Activated naive CD8-positive, alpha-beta T cell treated with anti-CD3 and anti-CD28 coated beads, Interleukin-2, amount 50 U/mL, for 16 hours (primary cell): ENCODE data around the gene CPSF4L.

Experiments
- DNase-seq: peaks from one replicate; pipeline ENCODE4 v3.0.0-alpha.2; 2020; ENCODE audit warnings: low read depth, low spot score

Gene CPSF4L

DNA sequence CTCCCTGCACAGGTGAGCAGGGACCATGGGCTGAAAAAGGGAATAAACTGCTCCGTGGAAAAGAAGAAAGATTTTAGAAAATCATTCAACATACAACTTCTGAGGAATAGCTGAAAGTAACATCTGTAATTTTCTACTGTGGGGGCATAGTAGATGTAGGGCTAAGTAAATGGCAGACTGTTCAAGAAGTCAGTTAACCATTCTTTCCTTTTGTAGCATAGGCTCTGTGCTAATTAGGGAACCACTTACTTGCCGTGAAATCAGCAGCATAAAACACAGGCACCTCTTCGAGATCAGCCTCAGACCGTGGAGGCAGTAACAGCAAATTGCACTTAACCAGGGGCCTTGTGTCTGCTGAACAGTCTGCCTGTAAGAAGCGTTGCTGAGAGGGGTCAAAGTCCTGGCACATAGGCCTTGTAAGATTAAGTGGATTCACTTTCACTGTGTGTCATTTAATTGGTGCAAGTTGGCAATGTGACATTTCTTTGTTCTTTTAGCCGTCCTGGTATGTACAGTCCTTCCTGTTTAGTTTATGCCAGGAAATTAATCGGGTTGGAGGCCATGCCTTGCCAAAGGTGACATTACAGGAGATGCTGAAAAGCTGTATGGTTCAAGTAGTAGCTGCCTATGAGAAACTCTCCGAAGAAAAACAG, 58.4 kb downstream of the CPSF4L start:
- DNase-seq: no peak

DNA sequence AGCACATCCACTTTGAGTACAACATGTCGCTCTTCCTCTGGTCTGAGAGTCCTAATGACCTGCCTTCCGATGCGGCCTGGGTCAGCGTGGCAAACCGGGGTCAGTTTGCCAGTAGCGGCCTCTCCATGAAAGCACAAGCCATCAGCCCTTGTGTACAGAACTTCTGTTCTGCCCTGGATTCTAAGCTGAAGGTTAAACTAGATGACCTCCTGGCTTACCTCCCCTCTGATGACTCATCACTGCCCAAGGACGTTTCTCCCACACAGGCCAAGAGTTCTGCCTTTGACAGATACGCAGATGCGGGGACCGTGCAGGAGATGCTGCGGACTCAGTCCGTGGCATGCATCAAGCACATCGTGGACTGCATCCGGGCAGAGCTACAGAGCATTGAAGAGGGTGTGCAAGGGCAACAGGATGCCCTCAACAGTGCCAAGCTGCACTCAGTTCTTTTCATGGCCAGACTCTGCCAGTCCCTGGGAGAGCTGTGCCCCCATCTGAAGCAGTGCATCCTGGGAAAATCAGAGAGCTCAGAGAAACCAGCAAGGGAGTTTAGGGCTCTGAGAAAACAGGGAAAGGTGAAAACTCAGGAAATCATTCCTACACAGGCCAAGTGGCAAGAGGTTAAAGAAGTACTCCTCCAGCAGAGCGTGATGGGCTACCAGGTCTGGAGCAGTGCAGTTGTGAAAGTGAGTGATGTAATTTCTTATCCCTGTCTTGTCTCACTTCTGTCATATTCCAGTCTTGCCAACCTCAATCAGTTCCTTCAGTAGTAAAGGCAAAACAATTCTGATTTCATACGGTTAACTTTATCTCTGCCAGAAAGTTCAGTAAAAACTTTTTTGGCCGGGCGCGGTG, 60.2 kb downstream of the CPSF4L start:
- DNase-seq: no peak

DNA sequence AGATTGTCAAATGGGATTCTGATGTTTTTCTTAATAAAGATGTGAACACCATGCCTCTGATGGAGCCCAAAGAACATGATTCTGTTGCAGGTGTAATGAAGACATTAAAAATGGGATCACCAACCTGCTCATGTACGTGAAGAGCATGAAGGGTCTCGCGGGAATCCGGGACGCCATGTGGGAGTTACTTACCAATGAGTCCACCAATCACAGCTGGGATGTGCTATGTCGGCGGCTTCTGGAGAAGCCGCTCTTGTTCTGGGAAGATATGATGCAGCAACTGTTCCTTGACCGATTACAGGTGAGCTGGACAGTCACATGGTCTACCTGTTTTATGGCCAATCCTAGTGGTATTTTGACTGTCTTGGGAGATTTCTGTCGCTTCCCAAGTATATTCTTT, 61.2 kb downstream of the CPSF4L start:
- DNase-seq: no peak

DNA sequence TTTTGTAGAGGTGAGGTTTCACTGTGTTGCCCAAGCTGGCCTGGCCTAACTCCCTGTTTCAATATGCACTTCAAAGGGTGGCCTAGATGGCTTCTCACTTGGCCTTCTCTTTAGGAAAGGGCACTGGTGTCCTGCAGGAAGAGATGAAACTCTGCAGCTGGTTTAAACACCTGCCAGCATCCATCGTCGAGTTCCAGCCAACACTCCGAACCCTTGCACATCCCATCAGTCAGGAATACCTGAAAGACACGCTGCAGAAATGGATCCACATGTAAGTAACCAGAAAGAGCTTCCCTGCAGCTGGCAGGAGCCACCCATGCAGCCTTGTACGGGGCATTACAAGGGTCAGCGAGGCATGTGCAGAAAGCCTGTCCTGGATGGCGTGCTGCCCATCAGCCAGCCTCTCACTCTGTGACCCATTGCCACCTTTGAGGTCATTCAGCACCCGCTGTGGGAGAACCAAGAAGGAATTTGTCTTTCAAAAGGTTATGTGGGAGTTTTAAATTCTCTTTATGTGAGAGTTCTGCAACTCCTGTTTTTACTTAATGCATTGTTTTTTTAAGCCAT, 61.8 kb downstream of the CPSF4L start:
- no peak for DNase-seq

DNA sequence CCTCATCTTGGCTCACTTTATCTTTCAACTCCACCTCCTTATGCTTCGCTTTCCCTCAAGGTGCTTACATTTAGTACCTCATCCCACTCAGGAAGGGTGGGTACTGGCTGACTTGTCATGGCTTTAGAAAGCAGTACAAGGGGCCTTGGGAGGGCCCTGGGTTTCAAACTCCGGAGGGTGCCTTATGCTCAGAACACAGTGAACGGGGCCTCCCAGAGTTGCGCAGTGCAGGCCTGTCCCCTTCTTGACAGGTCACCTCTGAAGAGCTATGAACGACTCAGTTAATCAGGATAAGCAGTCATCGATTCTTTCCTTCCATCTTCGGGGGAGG, 62.8 kb downstream of the CPSF4L start:
- no peak for DNase-seq
